Fibroblast of mammary gland (primary cell): ENCODE data around the gene CACNB2.

Experiments used
- DNase-seq: peaks from one replicate; pipeline ENCODE4 v3.0.0-alpha.2; 2010; ENCODE audit warnings: low read depth
- H3K4me3 ChIP-seq: 2 replicates; pipeline ENCODE4 v1.5.1; 2011; ENCODE audit warnings: low read depth, mild to moderate bottlenecking, low read length, moderate library complexity; ENCODE audit not compliant: control insufficient read depth
- CTCF ChIP-seq: conservative IDR thresholded peaks from 2 replicates; pipeline ENCODE4 v1.5.1; 2011; ENCODE audit warnings: low read depth, low read length, inconsistent platforms; ENCODE audit not compliant: control insufficient read depth, insufficient read depth

Gene CACNB2

GRCh38 chr10:18221882-18222281 lies 81.7 kb downstream of the CACNB2 start:
- DNase-seq: no peak
- no peak for TF ChIP-seq CTCF
- H3K4me3 ChIP-seq: no peak overlapping the region

GRCh38 chr10:18222866-18223265 lies 82.6 kb downstream of the CACNB2 start:
- no peak for TF ChIP-seq CTCF
- H3K4me3 ChIP-seq: no peak overlapping the region
- DNase-seq: peak; percentile 61

GRCh38 chr10:18223898-18224297 lies 83.7 kb downstream of the CACNB2 start:
- no peak for DNase-seq
- H3K4me3 ChIP-seq: no peak overlapping the region
- TF ChIP-seq CTCF: no peak

- H3K4me3 ChIP-seq: no peak overlapping the region
- no peak for TF ChIP-seq CTCF
- DNase-seq: peak; percentile 28
These were observed 84.6 kb downstream of the CACNB2 start for GRCh38 chr10:18224626-18225445.

- no peak for TF ChIP-seq CTCF
- no peak for DNase-seq
- no peak overlapping the region for H3K4me3 ChIP-seq
These were observed 86.1 kb downstream of the CACNB2 start for GRCh38 chr10:18226336-18226735.

- no peak for TF ChIP-seq CTCF
- DNase-seq: peak; percentile 80
- no peak overlapping the region for H3K4me3 ChIP-seq
These were observed 89.6 kb downstream of the CACNB2 start for GRCh38 chr10:18229826-18230225.
